Activated T-helper 17 cell treated with anti-CD3 and anti-CD28 coated beads, Interleukin-2, amount 50 U/mL, for 72 hours (primary cell): ENCODE measurements around the gene SIGLEC15. TPM values are rescaled to one million over a fixed set of nuclear protein-coding genes. Genes with fewer than 3 reads are reported as not detected.

ENCODE experiments used
- total RNA-seq, 2 donors: library from RNA; stranded (reverse); gene quantifications; one replicate each; pipeline ENCODE4 v1.2.3, GENCODE V29; 2022

Gene SIGLEC15
- total RNA-seq, 2 donors from 2014 or later, result not detected

Other genes with a start within 250 kb of the SIGLEC15 start
- gene SLC14A2, start 210.2 kb upstream of the SIGLEC15 start, total RNA-seq, result under 1 TPM; 0.09 to 0.11 TPM
- gene SLC14A1, start 101.5 kb upstream of the SIGLEC15 start, total RNA-seq, result 1 to 10 TPM in 1 of 2 donors, under 1 TPM in 1; 0.17 to 1.1 TPM
- 10 to 100 TPM; 22.9 to 24.0 TPM for gene EPG5, start 141.7 kb downstream of the SIGLEC15 start, total RNA-seq
- gene PSTPIP2, start 246.6 kb downstream of the SIGLEC15 start, total RNA-seq, result 1 to 10 TPM; 4.3 to 8.1 TPM